GM20000 (cell line): ENCODE measurements around the gene CHTF18.

Experiments used
- DNase-seq: peaks from one replicate; pipeline ENCODE4 v3.0.0; 2012; ENCODE audit warnings: low spot score
- CTCF ChIP-seq: IDR thresholded peaks from 2 replicates; pipeline ENCODE4 v1.5.1; 2012; ENCODE audit warnings: mild to moderate bottlenecking, control low read depth; ENCODE audit errors: extremely low read depth, missing control alignments

The CHTF18 gene

GRCh38 chr16:754656-755055, 33.8 kb upstream of the CHTF18 start:
- DNase-seq: no peak
- TF ChIP-seq CTCF: no peak

GRCh38 chr16:756428-756827, 32.0 kb upstream of the CHTF18 start:
- no peak for DNase-seq
- TF ChIP-seq CTCF: no peak

- TF ChIP-seq CTCF: no peak
- DNase-seq: no peak
These were observed 29.1 kb upstream of the CHTF18 start for GRCh38 chr16:759110-759910.

- DNase-seq: no peak
- no peak for TF ChIP-seq CTCF
These were observed 28.4 kb upstream of the CHTF18 start for GRCh38 chr16:760065-760464.

- DNase-seq: no peak
- TF ChIP-seq CTCF: no peak
These were observed 27.7 kb upstream of the CHTF18 start, which contains the start of gene MSLN for GRCh38 chr16:760545-761343. Gene MSLN (plus strand): TSS chr16:760734. CDS start chr16:762681, 1,947 bp downstream.

- no peak for DNase-seq
These were observed 26.6 kb upstream of the CHTF18 start for GRCh38 chr16:761625-762513.

More at GRCh38 chr16:761625-762513, 26.6 kb upstream of the CHTF18 start:
- TF ChIP-seq CTCF: no peak
